Lung (tissue), 12 donors: ENCODE measurements around the gene NEU4. TPM values are rescaled to one million over a fixed set of nuclear protein-coding genes. Genes with fewer than 3 reads are reported as not detected.

Source experiments
- ATAC-seq: fragments of 200-7000 bp; cut with Tn5 transposase; one replicate; pipeline ENCODE4 v1.9.1; 2020; ENCODE audit warnings: moderate number of reproducible peaks; ENCODE audit not compliant: insufficient read depth, low FRiP score
- DNase-seq, 3 donors: peaks; one replicate each; pipeline ENCODE4 v3.0.0-alpha.2; 2013 to 2017
- H3K27ac ChIP-seq, 2 donors: one replicate each; pipeline ENCODE4 v1.5.1; 2013; ENCODE audit warnings: mild to moderate bottlenecking in 2 of 2, moderate library complexity in 2 of 2, control low read depth in 1 of 2, inconsistent platforms in 1 of 2, low read depth in 1 of 2, low read length in 1 of 2
- H3K27me3 ChIP-seq, 3 donors: one replicate each; pipeline ENCODE4 v1.5.1; 2013; ENCODE audit warnings: low read length in 2 of 3; ENCODE audit not compliant: control insufficient read depth in 3 of 3, insufficient read depth in 3 of 3
- H3K36me3 ChIP-seq, 4 donors: one replicate each; pipeline ENCODE4 v1.5.1; 2013; ENCODE audit warnings: low read length in 4 of 4, mild to moderate bottlenecking in 1 of 4, moderate library complexity in 1 of 4; ENCODE audit not compliant: control insufficient read depth in 4 of 4, insufficient read depth in 4 of 4
- H3K4me1 ChIP-seq, 5 donors: one replicate each; pipeline ENCODE4 v1.5.1; 2013; ENCODE audit warnings: low read length in 5 of 5, mild to moderate bottlenecking in 2 of 5, moderate library complexity in 1 of 5; ENCODE audit not compliant: control insufficient read depth in 5 of 5, insufficient read depth in 5 of 5
- H3K4me3 ChIP-seq: one replicate; pipeline ENCODE4 v1.5.1; 2013; ENCODE audit warnings: mild to moderate bottlenecking, control low read depth, moderate library complexity
- H3K9ac ChIP-seq, 2 donors: one replicate each; pipeline ENCODE4 v1.5.1; 2013; ENCODE audit warnings: low read length in 2 of 2, control low read depth in 1 of 2; ENCODE audit not compliant: insufficient read depth in 1 of 2
- H3K9me3 ChIP-seq, 4 donors: one replicate each; pipeline ENCODE4 v1.5.1; 2013; ENCODE audit warnings: low read length in 3 of 4, mild to moderate bottlenecking in 1 of 4, moderate library complexity in 1 of 4; ENCODE audit not compliant: control insufficient read depth in 4 of 4, insufficient read depth in 3 of 4
- CTCF ChIP-seq: IDR thresholded peaks from 2 replicates; pipeline ENCODE4 v1.5.1; 2012; ENCODE audit warnings: mild to moderate bottlenecking; ENCODE audit errors: control extremely low read depth, extremely low read depth
- WGBS, 2 donors: extraction: QIAGEN DNeasy Blood & Tissue Kit; methylation state at CpG; one replicate each; pipeline ENCODE4 v1.1.7; 2013; 5-methylcytosine and 5-hydroxymethylcytosine counted together
- polyA plus RNA-seq, 2 donors: library from polyadenylated mRNA; stranded (reverse); fragments of 200-250 nt; gene quantifications; one replicate each; pipeline ENCODE4 v1.2.1, GENCODE V29; 2013
- total RNA-seq, 2 donors: library from RNA; depleted of rRNA in 1 of 2; stranded (reverse); fragments of >200 nt in 1 of 2; gene quantifications; one replicate each; pipeline ENCODE4 v1.2.1, GENCODE V29; 2014 to 2021
- donor health status: control.
- donor health status: control.
- donor health status: Bipolar disorder and iron deficiency.
- donor health status: healthy.
- donor health status: DM: yes; HTN: yes; CAD: no.

NEU4 gene
- total and polyA plus RNA-seq, 4 donors: 0.26 to 0.59 (median 0.35) TPM

GRCh38 chr2:241776336-241777169 lies 32.4 kb upstream of the NEU4 start, which contains the start of gene GAL3ST2:
Gene GAL3ST2 (plus strand): TSS chr2:241776822. CDS start chr2:241776956, 134 bp downstream.
- Histone ChIP-seq H3K27ac (no peak within 1 kb of the TSS), H3K27me3 (no peaks in the 10 kb centered on the region)

GRCh38 chr2:241777170-241777685 lies 31.8 kb upstream of the NEU4 start:
- no peaks in the 10 kb centered on the region for H3K27me3 ChIP-seq
- ATAC-seq (no peak), DNase-seq (no peak)
- no peak overlapping the region for H3K4me3 ChIP-seq
- no peaks in the 10 kb centered on the region for H3K9me3 ChIP-seq
- peaks cover 0 to 8% (median 0%) of the 10 kb centered on the region in 5 donors for H3K4me1 ChIP-seq
- no peak overlapping the region for H3K27ac ChIP-seq
- no peaks in the 10 kb centered on the region for H3K36me3 ChIP-seq
- 76 to 84% methylated on average over 22 of the region's 22 CpGs for WGBS, 2 donors
- H3K9ac ChIP-seq: no peak overlapping the region
- TF ChIP-seq CTCF: no peak

More at GRCh38 chr2:241776336-241777169, 32.4 kb upstream of the NEU4 start, which contains the start of gene GAL3ST2:
- Histone ChIP-seq H3K9me3 (no peaks in the 10 kb centered on the region), H3K36me3 (no peaks in the 10 kb centered on the region), H3K4me3 (no peak within 1 kb of the TSS), H3K9ac (no peak within 1 kb of the TSS), H3K4me1 (peaks cover 0 to 14% (median 0%) of the 10 kb centered on the region in 5 donors)
- TF ChIP-seq CTCF: no peak
- DNase-seq (no peak), ATAC-seq (no peak)
- 80% methylated on average over 27 of the region's 27 CpGs for WGBS, 2 donors

DNA sequence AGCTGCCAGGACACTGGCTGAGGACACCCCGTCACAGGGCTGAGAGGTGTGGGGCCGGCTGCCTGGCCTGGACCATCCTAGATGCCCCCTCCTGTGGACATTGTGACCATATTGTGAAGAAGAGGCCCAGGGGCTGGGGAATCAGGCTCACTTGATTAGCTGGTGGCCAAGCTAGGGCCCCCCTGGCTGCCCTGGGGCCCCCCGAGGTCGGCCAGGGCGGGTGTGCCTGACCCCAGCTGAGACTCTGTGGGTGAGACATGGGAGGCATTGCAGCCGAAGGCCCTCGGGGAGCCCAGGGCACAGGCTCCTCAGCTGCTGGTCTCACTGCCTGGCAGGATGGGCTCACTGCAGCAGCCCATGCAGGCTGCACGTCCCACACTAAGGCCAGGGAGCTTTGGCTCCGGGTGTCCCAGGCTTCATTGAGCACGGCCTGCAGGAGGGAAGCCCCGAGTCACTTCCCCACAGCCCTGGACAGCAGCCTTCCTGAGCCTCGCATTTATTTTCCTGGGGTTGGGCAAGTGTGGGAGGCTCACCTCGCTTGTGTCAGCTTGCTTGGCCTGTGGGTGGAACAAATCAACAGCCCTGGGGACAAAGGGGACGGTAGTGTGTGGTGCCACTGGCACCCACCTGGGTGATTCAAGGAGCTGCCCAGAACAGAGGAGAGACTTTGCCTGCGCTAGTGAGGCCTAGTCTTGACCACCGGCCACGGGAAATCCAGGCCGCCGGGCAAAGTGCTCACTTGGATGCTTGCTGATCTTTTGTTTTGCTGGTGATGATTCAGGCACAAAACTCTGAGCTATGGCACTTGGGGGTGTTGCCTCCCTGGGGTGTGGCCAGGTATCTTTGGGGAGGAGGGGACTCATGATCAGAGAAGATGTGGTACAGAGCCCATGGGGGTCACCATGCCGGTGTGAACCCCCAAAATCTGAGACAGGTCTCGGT lies 31.0 kb upstream of the NEU4 start:
- Histone ChIP-seq H3K4me3 (no peak overlapping the region), H3K9ac (no peak overlapping the region), H3K9me3 (no peaks in the 10 kb centered on the region), H3K27me3 (no peaks in the 10 kb centered on the region), H3K36me3 (no peaks in the 10 kb centered on the region), H3K4me1 (peaks cover 0 to 8% (median 0%) of the 10 kb centered on the region in 5 donors), H3K27ac (no peak overlapping the region)
- TF ChIP-seq CTCF: no peak
- 79% methylated on average over 18 to 21 of the region's 21 CpGs for WGBS, 2 donors
- DNase-seq (no peak), ATAC-seq (no peak)
